HG03095 (cell line): ENCODE data around the gene ZNF529.
"Not testable (repeated sequence)": the region's sequence is repeated elsewhere in the genome, so short reads cannot be mapped to it uniquely, and the experiment has no call there.

Experiments used
- ATAC-seq: cut with Tn5 transposase; IDR thresholded peaks from one replicate; pipeline ENCODE4 v1.9.1; 2021; ENCODE audit warnings: moderate library complexity; ENCODE audit not compliant: unreplicated experiment

Gene ZNF529

DNA sequence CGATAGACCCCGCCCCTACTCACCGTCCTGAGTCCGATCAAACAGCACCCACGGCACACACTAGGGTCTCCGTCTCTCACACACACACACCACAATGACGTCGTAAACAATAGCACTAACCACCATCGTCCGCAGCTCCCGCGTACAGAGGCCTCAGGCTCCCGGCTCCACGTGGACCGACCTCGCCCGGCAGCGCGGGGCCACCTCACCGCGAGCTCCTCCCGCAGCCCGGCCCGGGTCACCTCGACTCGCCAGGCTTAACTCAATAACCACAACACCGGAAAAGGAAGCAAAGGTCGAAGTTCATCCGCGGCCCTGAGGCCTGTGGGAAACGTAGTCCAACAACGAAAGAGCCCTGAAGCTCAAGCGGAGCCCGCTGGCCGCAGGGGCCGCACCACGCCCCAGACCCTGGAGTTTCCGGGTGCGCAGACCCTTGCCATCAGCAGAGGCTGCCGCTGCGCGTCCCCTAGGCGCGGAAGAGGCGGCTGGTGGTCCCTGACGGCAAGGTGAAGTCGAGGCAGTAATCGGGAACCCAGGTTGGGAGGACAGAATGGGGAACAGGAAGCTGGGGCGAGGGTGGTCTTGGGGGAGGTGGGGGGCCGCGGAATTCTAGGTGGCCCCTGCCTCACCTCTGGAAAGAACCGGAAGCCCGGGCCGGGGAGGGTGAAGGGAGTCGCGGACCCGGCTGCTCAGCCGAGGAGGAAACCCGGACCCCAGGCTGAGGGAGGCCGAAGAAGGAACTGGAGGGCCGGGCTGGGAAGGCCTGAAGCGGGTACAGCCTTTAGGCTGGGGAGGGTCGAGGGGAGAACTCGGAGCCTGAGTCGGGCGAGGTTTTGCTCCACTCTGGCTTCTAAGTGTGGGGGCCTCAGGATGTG, at the start of gene ZNF529:
TSS of gene ZNF529 (minus strand) at position 273 of the 875 bp plus-strand sequence. CDS start 946 bp downstream, outside the sequence.
- ATAC-seq: peak; percentile 79

DNA sequence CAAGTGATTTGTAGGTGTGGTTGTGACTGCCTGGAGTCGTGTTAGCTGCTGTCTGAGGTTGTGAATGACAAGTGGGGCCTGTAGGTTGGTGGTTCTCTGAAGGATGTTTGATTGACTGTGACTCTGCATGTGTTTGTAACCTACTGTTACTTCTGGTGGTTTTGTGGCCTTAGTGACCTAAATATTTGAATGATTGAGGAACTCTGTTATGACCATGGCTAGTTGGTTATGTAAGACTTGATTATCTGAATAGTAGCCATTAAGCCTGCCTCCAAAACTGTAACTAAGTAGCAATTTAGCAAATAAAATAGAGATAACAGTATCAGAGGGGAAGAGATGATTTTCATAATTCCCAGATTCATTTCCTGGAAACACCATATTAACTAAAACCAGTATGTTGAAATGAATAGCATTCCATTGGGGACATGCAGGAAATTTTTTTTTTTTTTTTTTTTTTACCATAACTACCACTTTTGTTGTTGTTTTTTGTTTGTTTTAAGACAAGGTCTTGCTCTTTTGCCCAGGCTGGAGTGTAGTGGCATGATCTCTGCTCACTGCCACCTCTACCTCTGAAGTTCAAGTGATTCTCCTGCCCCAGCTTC, 32.9 kb upstream of the ZNF529 start:
- ATAC-seq: peak; percentile 9

DNA sequence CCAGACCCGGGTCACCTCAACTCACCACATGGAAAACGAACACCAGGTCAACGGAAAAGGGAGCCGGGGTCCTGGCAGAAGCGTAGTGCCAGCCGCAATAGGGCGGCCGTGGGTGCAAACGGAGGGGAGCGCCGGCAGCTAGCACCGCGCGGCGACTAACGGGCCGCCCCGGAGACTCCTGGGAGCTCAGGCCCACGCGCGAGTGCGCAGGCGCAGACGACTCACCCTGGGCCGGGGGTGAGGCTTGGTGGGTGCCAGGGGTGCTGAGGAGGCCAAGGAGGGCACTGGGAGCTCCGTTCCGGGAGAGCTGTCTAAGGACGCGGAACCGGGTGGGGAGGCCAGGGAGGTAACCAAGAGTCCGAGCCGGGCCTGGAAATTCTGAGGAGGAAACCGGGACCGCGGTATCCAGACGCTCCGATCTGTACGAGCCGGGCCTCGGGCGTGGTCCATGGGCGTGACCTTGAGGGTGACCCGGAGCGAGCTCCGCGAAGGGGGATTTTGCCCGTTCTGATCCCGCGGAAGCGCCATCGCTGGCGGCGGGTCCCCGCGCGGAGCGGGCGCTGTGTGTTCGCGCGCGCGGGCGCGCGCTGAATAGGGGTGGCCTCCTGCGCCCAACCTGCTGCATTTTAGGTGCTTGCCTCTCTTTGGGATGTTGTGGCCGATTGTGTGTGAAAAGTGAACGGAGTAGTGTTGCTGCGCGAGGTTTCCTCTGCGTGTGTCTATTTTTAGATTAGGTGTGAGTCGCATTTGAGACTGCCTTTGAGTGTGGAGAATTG, 32.2 kb upstream of the ZNF529 start, which contains the start of gene ZNF382:
TSS of gene ZNF382 (plus strand) at position 213 of the 776 bp plus-strand sequence. CDS start 4,602 bp downstream, outside the sequence.
- ATAC-seq: peak; percentile 59

DNA sequence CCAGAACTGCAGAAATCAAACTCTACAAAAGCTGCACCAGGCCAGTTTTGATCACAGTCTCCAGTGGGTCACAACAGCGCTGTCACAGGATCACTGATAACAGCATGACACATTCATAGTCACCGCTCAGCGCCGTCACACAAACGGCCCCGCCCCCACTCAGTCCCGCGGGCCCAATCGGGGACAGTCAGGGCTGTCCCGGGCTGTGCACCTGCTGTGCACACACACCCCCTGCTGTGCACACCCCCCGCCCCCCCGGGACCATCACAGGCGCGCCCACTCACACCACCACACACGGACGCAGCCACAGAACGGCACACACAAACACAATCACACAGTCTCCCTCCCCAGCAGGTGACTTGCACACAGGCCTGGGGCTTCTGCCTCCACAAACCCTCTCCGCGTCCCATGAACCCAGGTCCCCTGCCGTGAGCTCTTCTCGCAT, 31.6 kb upstream of the ZNF529 start:
- peak; percentile 75 for ATAC-seq

DNA sequence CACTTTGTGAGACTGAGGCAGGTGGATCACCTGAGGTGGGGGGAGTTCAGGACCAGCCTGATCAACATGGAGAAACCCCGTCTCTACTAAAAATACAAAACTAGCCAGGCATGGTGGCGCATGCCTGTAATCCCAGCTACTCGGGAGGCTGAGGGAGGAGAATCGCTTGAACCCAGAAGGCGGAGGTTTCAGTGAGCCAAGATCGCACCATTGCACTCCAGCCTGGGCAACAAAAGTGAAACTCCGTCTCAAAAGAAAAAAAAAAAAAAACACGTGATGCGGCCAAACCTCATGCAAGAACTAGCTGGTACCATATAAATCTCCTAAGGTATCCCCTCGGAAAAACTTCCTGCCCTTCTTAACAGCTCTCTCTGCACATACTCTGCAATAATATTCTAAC, 29.6 kb upstream of the ZNF529 start:
- ATAC-seq: not testable (repeated sequence)

DNA sequence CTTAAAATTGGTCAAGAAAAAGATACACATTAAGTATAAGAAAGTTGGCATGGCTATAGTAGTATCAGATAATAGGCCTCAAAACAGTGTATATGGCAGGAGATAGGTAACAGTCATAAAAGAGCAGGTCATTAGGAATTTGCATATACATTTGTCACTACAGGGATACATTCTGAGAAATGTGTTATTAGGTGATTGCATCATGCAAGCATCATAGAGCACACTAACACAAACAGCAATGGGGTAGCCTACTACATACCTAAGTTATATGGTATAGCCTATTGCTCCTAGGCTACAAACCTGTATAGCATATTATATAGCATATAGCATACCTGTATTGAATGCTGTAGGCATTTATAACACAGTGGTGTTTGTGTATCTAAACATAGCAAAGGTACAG, 6.2 kb upstream of the ZNF529 start:
- ATAC-seq: no peak

DNA sequence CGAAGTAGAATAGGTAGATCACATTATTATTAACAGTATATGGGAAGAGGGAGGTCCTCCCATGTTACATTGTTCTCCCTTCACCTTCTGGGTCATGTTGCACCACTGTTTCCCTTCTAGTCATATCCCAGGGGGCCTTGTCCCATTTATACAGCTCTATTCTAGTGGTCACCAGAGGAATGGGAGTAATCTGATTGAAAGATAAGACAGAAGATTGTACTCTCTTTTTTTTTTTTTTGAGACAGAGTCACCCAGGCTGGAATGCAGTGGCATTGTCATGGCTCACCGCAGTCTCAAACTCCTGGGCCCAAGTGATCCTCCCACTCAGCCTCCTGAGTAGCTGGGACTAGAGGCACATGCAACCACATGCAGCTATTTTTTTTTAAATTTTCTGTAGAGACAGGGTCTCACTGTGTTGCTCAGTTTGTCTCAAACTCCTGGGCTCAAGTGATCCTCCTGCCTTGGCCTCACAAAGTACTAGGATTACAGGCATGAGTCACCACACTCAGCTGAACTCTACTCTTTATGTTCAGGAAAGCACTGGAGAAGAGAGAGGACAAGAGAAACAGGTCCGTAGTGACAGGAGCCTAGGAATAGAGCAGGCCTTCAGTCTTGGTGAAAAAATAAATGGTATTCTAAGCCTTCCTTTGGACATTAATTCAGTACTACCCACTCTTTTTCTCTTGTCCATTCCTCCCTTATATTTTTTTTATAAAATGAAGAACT, 4.3 kb upstream of the ZNF529 start:
- no peak for ATAC-seq

DNA sequence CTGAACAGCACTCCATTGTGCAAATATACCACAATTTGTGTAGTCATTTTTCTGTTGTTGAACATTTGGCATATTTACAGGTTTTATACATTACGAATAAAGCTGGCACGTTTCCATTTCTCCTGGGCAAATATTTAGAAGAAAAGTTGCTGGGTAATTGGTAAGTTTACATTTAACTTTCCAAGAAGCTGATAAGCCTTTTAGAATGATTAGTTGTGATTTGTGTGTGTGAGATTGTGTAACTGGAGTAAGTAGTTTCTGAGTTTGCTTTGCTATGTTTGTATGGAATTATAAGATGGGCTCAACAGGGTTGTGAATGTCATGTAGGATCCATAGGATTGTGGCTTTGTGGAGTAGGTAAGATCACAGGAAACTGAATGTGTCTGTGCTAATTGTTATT, 1.6 kb upstream of the ZNF529 start:
- no peak for ATAC-seq

DNA sequence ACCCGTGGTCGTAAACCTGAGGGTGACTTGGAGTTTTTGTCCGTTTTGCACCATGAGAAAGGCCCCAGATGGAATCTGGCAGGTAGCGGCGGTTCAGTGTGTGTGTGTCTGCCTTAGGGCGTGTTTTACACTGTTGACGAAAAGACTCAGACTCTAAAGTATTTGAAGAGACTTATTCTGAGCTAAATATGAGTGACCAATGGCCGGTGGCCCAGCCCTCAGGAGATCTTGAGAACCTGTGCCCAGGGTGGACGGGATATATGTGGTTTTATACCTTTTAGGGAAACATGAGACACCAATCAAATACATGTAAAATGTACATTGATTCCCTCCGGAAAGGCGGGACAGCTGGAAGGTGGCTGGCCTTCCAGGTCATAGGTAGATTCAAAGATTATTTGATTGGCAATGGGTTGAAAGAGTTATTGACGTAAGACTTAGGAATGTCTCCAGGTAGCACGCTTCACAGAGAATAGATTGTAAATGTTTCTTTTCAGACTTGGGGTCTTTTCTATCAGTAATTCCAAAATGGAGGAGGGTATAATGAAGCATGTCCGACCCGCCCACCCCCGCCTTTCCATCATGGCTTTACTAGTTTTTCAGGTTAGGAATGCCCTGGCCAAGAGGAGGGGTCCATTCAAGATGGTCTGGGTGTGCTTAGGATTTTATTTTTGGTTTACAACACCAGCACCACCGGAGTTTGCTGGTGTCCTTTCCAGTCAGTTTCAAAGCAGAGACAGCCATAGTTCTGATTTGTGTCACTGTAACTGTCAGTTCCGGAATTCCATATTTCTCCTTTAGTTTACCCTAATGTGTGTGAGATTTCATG, 1.0 kb upstream of the ZNF529 start:
- ATAC-seq: peak; percentile 13

DNA sequence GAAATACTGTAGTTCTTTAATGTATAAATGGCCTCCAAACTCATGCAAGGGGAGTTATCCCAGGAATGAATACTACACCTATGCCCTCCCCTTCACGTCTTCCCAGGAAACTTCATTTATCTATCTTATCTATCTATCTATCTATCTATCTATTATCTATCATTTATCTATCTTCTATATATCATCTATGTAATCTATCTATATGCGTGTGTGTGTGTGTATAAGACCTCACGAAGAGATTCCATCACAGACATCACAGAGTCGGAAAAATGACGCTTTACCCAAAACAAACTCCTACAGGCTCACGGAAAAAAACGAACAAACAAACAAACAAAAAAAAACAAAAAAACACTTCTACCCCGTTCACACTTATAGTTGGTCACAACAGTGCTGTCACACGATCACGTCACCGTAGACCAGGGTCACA, 486 bp downstream of the ZNF529 start:
- no peak for ATAC-seq

DNA sequence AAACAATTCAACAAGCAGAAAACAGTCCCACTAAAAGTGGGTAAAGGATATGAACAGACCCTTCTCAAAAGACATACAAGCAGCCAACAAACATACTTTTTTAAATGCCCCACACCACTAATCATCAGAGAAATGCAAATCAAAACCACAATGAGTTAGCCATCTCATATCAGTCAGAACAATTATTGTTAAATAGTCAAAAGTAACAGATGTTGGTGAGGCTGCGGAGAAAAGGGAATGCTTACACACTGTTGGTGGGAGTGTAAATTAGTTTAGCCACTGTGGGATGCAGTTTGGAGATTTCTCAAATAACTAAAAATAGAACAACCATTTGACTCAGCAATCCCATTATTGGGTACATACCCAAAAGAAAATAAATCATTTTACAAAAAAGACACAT, 8.7 kb downstream of the ZNF529 start:
- no peak for ATAC-seq

DNA sequence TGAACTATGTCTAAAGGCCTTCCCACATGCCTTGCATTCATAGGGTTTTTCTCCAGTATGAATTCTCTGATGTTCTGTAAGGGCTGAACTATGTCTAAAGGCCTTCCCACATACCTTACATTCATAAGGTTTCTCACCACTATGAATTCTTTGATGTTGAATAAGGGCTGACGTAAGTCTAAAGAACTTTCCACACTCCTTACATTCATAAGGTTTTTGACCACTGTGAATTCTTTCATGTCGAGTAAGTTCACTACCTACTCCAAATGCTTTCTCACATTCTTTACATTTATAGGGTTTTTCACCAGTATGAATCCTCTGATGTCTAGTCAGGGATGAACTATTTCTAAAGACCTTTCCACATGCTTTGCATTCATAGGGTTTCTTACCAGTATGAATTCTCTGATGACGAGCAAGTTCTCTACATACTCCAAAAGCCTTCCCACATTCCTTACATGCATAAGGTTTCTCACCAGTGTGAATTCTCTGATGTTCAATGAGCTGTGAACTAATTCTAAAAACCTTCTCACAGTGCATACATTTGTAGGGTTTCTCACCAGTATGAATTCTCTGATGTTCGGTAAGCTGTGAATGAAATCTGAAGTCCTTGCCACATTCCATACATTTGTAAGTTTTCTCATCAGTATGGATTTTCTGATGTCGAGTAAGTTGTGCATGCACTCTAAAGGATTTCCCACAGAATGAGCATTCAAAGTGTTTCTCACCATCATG, 25.9 kb downstream of the ZNF529 start:
- no peak for ATAC-seq

DNA sequence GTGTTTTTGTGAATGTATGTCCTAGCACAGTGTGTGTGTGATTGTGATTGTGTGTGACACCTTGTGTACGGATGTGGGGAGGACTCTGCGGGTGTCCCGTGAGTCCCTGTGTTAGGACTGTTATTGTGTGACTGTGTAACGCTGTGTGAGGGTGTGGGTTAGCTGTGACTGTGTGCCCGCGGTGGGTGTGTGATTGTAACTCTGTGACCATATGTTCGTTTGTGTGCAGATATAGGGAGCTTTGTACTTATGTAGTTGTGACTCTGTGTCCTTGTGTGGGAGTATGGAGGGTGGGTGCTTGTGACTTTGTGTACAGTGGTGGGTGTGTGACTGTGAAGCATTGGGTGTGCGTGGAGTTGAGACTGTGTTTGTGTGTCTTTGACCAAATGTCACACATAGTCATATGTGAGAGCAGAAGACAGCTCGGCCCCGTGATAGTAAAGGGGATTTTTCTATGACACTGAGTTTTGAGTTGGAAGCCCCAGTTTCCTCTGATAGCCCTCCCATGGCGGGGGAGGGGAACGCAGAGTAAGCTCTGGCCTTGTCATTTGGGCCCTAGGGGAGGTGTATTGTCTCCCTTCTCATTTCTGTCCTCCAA, 44.1 kb downstream of the ZNF529 start:
- peak; percentile 7 for ATAC-seq

DNA sequence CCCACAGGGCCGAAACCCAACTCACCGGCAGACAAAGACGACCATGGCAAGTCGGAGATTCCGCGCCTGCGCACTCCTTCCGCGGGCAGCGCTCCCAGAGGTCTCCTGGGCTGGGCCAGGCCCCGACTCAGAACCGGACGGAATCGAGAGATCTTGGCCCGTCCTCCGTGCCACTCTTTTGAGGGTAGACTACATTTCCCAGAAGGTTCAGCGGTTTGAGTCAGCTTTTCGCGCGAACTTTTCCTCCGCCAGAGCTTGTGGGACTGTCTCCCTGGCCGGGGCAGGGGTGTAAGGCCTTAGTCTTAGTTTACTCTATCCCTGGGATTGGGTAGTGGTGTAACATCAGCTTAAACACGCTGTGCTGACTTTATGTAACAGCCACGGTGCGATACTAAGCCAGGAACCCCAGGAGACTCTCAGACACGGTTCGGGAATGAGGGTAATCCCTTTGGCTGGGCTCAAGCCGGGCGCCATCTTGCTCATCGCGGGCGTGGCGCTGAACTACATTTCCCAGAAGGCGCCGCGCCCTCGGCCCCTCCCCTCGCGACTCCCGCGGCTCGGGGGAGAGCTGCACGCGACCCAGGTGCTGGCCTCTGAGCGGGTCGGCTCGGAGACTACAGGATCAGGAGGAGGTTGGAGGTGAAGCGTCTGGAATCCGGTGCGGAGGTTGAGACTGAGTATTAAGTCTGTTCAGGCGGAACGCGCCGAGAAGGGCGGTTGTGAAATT, 44.7 kb downstream of the ZNF529 start, which contains the start of gene ZNF260:
TSS of gene ZNF260 (minus strand) at position 78 of the 727 bp plus-strand sequence. CDS start 13,033 bp downstream, outside the sequence.
- peak; percentile 70 for ATAC-seq

DNA sequence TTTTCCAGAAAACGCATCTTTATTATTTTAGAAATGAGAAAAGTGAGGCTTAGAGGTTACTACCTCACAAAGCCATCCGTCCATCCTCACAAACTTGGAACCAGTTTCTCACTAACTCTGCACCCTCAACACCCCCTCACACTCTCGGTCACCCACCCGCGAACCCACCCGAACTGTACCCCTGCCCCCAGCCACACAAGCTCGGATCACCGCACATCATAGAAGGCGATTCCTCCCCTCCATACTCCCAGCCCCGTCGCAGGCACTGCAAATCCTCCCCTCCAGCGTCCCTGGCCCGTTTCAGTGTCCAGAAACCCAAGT, 45.3 kb downstream of the ZNF529 start:
- ATAC-seq: no peak

DNA sequence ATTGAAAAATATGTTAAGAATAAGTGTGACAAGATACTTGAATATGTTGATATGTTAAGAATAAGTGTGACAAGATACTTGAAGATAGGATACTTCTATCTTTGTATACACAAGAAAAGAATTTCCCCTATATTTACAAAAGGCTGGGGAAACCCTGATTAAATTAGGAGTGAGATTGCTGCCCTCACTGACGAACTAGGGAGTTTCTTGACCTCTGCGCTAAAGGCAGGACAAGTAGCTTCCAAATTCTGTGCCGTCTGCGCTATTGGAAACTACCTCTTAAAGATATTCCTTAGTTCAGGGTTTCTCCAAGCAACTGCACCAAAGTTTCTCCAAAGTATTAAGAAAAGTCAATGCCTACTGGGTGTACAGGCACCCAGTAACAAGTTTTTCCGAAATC, 45.8 kb downstream of the ZNF529 start:
- no peak for ATAC-seq

DNA sequence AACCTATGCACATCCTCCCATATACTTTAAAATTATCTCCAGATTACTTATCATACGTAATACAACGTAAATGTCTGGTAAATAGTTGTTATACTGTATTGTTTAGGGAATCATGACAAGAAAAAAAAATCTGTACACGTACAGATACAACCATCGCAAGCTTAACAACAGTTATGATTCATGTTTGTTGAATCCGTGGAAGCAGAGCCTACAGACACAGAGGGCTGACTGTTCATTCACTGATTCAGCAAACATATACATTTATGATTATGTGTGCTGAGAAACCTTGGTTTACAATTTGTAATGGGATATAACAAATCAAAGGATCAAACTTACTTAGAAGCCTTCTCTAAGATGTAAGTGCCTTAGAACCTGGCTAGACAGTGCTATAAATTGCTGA, 46.5 kb downstream of the ZNF529 start:
- no peak for ATAC-seq

DNA sequence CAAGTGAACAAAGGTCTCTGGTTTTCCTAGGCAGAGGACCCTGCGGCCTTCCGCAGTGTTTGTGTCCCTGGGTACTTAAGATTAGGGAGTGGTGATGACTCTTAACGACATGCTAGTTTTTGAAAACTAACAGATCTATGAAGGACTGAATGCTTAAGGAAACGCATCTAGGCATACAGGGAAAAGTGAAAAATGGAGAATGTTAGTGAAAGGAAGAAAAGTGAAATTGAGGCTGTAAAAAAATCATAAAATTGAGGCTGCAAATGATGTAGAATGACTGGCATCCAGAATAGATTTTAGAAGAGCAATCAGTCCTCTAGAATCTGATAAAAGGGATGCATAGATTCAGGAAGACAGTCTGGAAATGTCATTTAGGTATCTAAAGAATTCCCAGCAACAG, 48.5 kb downstream of the ZNF529 start:
- no peak for ATAC-seq
